Epithelial cell of proximal tubule (primary cell): ENCODE measurements around the gene RECQL5. TPM values are rescaled to one million over a fixed set of nuclear protein-coding genes. Genes with fewer than 3 reads are reported as not detected.

Experiments
- DNase-seq: peaks from one replicate; pipeline ENCODE4 v3.0.0-alpha.2; 2011; ENCODE audit warnings: low read depth
- H3K4me3 ChIP-seq: 2 replicates; pipeline ENCODE4 v1.5.1; 2011; ENCODE audit warnings: low read depth, mild to moderate bottlenecking, low read length
- total RNA-seq: library from RNA; depleted of rRNA; stranded (reverse); fragments of >200 nt; gene quantifications from 2 replicates; pipeline ENCODE4 v1.2.3, GENCODE V29; 2015
- TF ChIP-seq, protein P1 (sequence below): conservative IDR thresholded peaks from 2 replicates; pipeline ENCODE4 v1.5.1; 2012; ENCODE audit warnings: low read depth, mild to moderate bottlenecking, low read length

Gene RECQL5
- total RNA-seq, 1 donor from 2014 or later: 25.7 TPM

DNA sequence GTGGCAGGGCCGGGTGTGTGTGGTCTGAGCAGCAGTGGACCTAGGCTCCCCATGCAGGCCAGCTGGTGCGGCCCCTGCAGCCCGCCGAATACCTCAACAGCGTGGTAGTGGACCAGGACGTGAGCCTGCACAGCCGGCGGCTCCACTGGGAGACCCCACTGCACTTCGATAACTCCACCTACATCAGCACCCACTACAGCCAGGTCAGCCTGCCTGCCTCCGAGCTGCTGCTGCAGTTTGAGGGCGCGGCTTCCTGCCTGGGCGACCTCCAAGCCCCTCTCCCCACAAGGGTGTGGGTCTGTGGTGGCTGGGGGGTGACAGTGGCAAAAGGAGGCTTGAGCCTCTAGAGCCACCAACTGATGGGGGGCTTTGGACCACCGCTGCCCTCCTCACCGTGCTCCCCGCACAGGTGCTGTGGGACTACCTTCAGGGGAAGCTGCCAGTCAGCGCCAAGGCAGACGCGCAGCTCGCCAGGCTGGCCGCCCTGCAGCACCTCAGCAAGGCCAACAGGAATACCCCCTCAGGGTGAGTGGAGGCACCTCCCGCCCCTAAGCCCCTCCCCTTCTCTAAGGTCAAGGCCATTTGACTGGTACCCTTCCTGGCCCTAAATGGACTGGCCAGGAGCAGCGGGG is 42.1 kb downstream of the RECQL5 start:
- TF ChIP-seq, protein P1, sequence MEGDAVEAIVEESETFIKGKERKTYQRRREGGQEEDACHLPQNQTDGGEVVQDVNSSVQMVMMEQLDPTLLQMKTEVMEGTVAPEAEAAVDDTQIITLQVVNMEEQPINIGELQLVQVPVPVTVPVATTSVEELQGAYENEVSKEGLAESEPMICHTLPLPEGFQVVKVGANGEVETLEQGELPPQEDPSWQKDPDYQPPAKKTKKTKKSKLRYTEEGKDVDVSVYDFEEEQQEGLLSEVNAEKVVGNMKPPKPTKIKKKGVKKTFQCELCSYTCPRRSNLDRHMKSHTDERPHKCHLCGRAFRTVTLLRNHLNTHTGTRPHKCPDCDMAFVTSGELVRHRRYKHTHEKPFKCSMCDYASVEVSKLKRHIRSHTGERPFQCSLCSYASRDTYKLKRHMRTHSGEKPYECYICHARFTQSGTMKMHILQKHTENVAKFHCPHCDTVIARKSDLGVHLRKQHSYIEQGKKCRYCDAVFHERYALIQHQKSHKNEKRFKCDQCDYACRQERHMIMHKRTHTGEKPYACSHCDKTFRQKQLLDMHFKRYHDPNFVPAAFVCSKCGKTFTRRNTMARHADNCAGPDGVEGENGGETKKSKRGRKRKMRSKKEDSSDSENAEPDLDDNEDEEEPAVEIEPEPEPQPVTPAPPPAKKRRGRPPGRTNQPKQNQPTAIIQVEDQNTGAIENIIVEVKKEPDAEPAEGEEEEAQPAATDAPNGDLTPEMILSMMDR: no peak
- DNase-seq: no peak
- no peak overlapping the region for H3K4me3 ChIP-seq

DNA sequence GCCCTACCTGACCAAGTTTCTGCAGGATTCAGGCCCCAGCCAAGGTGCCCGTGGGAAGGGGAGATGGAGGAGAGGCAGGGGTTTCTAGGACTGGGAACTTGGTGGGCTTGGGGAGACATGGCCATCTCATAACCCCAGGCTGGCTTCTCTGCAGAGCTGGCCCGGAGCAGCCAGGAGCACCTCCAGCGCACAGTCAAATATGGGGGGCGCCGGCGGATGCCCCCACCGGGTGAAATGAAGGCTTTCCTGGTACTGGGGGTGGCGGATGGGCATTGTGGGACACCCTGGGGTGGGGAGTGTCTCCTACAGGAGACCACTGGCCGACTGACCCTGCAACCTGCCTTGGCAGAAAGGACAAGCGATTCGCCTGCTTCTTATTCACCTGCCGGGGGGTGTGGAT is 42.9 kb downstream of the RECQL5 start:
- DNase-seq: no peak
- no peak overlapping the region for H3K4me3 ChIP-seq
- TF ChIP-seq, protein P1: no peak

DNA sequence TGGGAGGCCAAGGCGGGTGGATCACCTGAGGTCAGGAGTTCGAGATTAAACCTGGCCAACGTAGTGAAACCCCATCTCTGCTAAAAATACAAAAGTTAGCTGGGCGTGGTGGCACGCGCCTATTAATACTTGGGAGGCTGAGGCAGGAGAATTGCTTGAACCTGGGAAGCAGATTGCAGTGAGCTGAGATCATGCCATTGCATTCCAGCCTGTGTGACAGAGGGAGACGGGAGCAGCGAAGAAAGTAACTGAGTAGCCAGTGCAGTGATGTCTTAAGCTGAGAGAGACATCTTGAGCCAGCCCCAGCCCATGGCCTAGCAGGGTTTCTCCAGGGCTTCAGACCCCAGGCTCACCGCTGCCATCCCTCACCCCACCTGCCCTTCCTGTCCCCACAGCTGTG is 43.6 kb downstream of the RECQL5 start:
- H3K4me3 ChIP-seq: no peak overlapping the region
- no peak for DNase-seq
- TF ChIP-seq, protein P1: no peak

DNA sequence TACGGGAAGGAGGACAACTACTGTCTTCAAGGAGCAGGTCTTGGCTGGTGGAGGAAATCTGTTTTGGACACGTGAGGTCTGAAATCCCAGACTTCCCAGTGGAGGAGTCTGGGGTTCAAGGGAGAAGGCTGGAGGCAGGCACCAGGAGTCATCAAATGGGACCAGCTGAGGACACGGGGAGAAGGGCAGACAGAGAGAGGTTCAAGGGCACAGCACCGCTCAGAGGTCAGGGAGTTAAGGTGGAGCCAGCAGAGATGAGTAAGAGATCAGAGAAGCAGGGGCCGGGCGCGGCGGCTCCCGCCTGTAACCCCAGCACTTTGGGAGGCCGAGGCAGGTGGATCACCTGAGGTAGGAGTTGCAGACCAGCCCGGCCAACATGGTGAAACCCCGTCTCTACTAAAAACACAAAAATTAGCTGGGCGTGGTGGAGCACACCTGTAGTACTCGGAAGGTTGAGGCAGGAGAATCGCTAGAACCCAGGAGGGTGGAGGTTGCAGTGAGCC is 44.1 kb downstream of the RECQL5 start:
- TF ChIP-seq, protein P1: no peak
- DNase-seq: no peak
- no peak overlapping the region for H3K4me3 ChIP-seq

DNA sequence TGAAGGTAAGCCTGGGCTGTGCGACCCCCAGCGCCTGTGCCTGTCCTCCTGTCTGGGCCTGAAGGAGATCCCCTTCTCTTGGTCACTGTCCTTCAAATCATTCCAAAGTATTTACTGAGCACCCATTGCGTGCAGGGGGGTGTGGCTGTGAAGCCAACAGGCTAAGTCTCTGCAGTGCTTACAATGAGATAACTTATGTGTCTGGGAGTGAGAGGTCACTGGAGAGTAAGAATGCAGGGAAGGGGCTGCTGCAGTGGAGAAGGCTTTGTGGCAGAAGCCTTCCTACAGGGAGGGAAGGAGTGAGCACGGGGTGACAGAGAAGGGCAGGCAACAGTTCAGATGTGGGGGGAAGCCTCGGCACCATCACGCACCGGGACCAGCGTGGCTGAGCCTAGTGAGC is 44.9 kb downstream of the RECQL5 start:
- TF ChIP-seq, protein P1: no peak
- DNase-seq: no peak
- H3K4me3 ChIP-seq: no peak overlapping the region

DNA sequence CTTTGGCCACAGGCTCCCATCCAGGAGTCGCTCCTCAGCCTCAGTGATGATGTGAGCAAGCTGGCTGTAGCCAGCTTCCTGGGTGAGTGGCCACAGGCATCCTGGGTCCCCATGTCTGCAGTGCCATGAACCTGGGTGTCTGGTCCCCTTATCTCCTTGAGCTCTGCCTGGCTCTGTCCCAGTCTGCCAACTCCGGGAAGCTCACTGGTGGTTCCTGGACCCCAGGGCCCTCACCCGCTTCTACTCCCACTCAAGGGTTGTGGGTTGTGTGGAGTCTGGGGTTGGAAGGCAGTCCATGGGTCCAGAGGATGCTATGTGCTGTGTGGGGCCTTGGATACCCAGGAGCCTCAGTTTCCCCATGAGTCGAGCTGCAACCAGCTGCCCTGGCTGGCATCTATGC is 45.5 kb downstream of the RECQL5 start:
- DNase-seq: no peak
- TF ChIP-seq, protein P1: no peak

More for the DNA sequence above, 45.5 kb downstream of the RECQL5 start:
- H3K4me3 ChIP-seq: no peak overlapping the region
